Measurements from ENCODE around the gene GIPC2.

- TF ChIP-seq CTCF (IDR thresholded peaks at IDR 0.05; ENCODE audit: low read depth, low read length, poor library complexity, severe bottlenecking): no peak
- TF ChIP-seq EZH2phosphoT487 (IDR thresholded peaks at IDR 0.05; ENCODE audit: borderline replicate concordance, low read length): no peak
Measured at GRCh38 chr1:78043436-78043835, 2.3 kb upstream of the GIPC2 start.
